ENCODE data around the gene USP49.

- no peak for TF ChIP-seq CTCF (conservative IDR thresholded peaks at IDR 0.05; ENCODE audit: low read depth, low read length)
- TF ChIP-seq EZH2 (IDR thresholded peaks at IDR 0.05; ENCODE audit: low read length, unreplicated experiment): no peak
Observed at GRCh38 chr6:41826343-41827022, 68.7 kb downstream of the USP49 start.

Measured in PC-3 (cell line).